HG02678 (cell line): ENCODE measurements around the gene SORBS2.

Experiments used
- ATAC-seq: cut with Tn5 transposase; IDR thresholded peaks from one replicate; pipeline ENCODE4 v1.9.1; 2021; ENCODE audit warnings: mild to moderate bottlenecking, moderate library complexity; ENCODE audit not compliant: unreplicated experiment

Gene SORBS2

DNA sequence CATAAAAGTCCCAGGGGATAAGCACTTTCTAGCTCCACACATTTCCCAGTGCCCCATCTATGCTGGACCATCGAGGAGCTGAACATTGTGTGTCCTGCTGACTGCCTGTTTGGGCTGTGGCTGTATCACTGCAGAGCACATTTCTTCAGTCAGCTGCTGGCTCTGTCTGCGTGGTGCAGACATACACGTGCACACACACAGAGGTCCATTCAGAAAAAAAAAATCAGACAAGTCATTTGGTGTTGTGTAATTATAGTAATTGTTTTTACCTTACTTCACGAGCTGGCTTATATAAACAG lies 275.6 kb downstream of the SORBS2 start:
- ATAC-seq: no peak

GRCh38 chr4:185535612-185536410 lies 276.2 kb downstream of the SORBS2 start:
- no peak for ATAC-seq
